K562 (cell line): ENCODE measurements around the gene PPWD1. TPM values are rescaled to one million over a fixed set of nuclear protein-coding genes. Genes with fewer than 3 reads are reported as not detected.

Source experiments
- CBX2 ChIP-seq: fragments of 200-600 bp; sonication (generic); IDR thresholded peaks from one replicate; pipeline ENCODE4 v1.6.1; 2012; ENCODE audit warnings: mild to moderate bottlenecking, low read length, inconsistent platforms; ENCODE audit not compliant: insufficient read depth, poor library complexity, severe bottlenecking
- CREBBP ChIP-seq: IDR thresholded peaks from one replicate; pipeline ENCODE4 v1.6.1; 2012; ENCODE audit warnings: low read depth, mild to moderate bottlenecking, control low read depth, inconsistent platforms, low read length
- EP300 ChIP-seq: IDR thresholded peaks from 2 replicates; pipeline ENCODE4 v1.6.1; 2012; ENCODE audit warnings: low read length, improper control_type of control experiment
- FOXJ2 ChIP-seq: fragments of 200-800 bp; sonication (Bioruptor generic); IDR thresholded peaks from 2 replicates; pipeline ENCODE4 v1.6.1; 2016; ENCODE audit warnings: missing genetic modification characterization, missing compliant biosample characterization
- FOXM1 ChIP-seq, 2 experiments: fragments of 450-650 bp in 1 of 2; sonication (generic) in 1 of 2; formaldehyde crosslinking in 1 of 2; IDR thresholded peaks; 2 replicates each; pipeline versions ENCODE4 v1.6.1 to v1.9.0; 2017 to 2022; ENCODE audit warnings: low read depth in 2 of 2, mild to moderate bottlenecking in 2 of 2, missing genetic modification reagents in 1 of 2, moderate library complexity in 1 of 2
- KAT7 ChIP-seq: sonication (generic); formaldehyde crosslinking; IDR thresholded peaks from 2 replicates; pipeline ENCODE4 v1.8.0; 2022; ENCODE audit warnings: missing genetic modification reagents, mild to moderate bottlenecking, borderline replicate concordance
- KAT8 ChIP-seq: fragments of 450-650 bp; IDR thresholded peaks from 2 replicates; pipeline ENCODE4 v1.6.1; 2016; ENCODE audit warnings: low read depth, mild to moderate bottlenecking
- KLF6 ChIP-seq: fragments of 250-450 bp; sonication (Bioruptor Pico); IDR thresholded peaks from 2 replicates; pipeline ENCODE4 v1.4.0; 2020; ENCODE audit warnings: mild to moderate bottlenecking, moderate library complexity, borderline replicate concordance
- PML ChIP-seq: IDR thresholded peaks from 2 replicates; pipeline ENCODE4 v1.6.1; 2012; ENCODE audit warnings: low read length, inconsistent platforms
- SAFB ChIP-seq: fragments of 200-400 bp; formaldehyde crosslinking; IDR thresholded peaks from 2 replicates; pipeline ENCODE4 v1.6.1; 2017; ENCODE audit warnings: low read depth, low read length, borderline replicate concordance
- ZNF121 ChIP-seq: sonication (generic); formaldehyde crosslinking; conservative IDR thresholded peaks from 2 replicates; pipeline ENCODE4 v1.8.0; 2022; ENCODE audit warnings: missing genetic modification reagents
- ZNF165 ChIP-seq: fragments of 250-450 bp; sonication (Bioruptor Pico); IDR thresholded peaks from 2 replicates; pipeline ENCODE4 v1.4.0; 2020; ENCODE audit warnings: borderline replicate concordance
- ZNF175 ChIP-seq: fragments of 200-800 bp; sonication (Bioruptor generic); IDR thresholded peaks from 2 replicates; pipeline ENCODE4 v1.6.1; 2016; ENCODE audit warnings: low read depth, mild to moderate bottlenecking, missing genetic modification characterization, missing compliant biosample characterization
- ZNF398 ChIP-seq: fragments of 250-450 bp; sonication (Bioruptor Pico); IDR thresholded peaks from 2 replicates; pipeline ENCODE4 v1.8.0; 2021; ENCODE audit warnings: moderate library complexity, mild to moderate bottlenecking, inconsistent platforms
- ZSCAN32 ChIP-seq: fragments of 450-650 bp; formaldehyde crosslinking; IDR thresholded peaks from 2 replicates; pipeline ENCODE4 v1.4.0; 2020; ENCODE audit warnings: mild to moderate bottlenecking, moderate library complexity
- polyA plus RNA-seq, 8 experiments: library from polyadenylated mRNA; depleted of rRNA in 4 of 8; stranded (reverse) in 5 of 8; unstranded in 3 of 8; fragments of >200 nt; fragmentation: Nextera tagmentation in 2 of 8; fragmentation: Illumina TruSeq in 1 of 8; extraction: Ambion mirVana in 2 of 8; extraction: Trizol in 1 of 8; gene quantifications; 2 replicates each; pipeline versions ENCODE4 v1.2.1 to v1.2.3, GENCODE V29; 2011 to 2014; ENCODE audit warnings: inconsistent platforms in 1 of 8, missing spikeins in 1 of 8
- total RNA-seq, 7 experiments: library from RNA; depleted of rRNA in 6 of 7; stranded (reverse); fragments of >200 nt in 6 of 7; fragmentation: Illumina TruSeq in 2 of 7; extraction: Trizol in 2 of 7; gene quantifications; 2 replicates each; pipeline versions ENCODE4 v1.2.1 to v1.2.3, GENCODE V29; 2011 to 2021; ENCODE audit warnings: low replicate concordance in 1 of 7
- TF ChIP-seq, protein P1 (sequence below), 2 experiments: IDR thresholded peaks; 2 replicates each; pipeline ENCODE4 v1.6.1; 2011; ENCODE audit warnings: borderline replicate concordance in 1 of 2, control low read depth in 1 of 2, low read depth in 1 of 2, low read length in 1 of 2, mild to moderate bottlenecking in 1 of 2, mixed read lengths in 1 of 2, moderate library complexity in 1 of 2; ENCODE audit not compliant: insufficient read depth in 1 of 2, insufficient read length in 1 of 2, poor library complexity in 1 of 2, severe bottlenecking in 1 of 2; ENCODE audit errors: extremely low read depth in 1 of 2
- TF ChIP-seq, protein P2 (sequence below): sonication (generic); formaldehyde crosslinking; IDR thresholded peaks from 2 replicates; pipeline ENCODE4 v1.8.1; 2022; ENCODE audit warnings: missing genetic modification reagents
- TF ChIP-seq, protein P3 (sequence below): sonication (generic); IDR thresholded peaks from 2 replicates; pipeline ENCODE4 v1.6.1; 2016

The PPWD1 gene
- total and polyA plus RNA-seq, 9 of the 15 experiments (the other 6 are each of a cell fraction or from before 2014, with no cell fraction given), result 24.1 to 89.2 (median 51.4) TPM

- TF ChIP-seq, protein P1, sequence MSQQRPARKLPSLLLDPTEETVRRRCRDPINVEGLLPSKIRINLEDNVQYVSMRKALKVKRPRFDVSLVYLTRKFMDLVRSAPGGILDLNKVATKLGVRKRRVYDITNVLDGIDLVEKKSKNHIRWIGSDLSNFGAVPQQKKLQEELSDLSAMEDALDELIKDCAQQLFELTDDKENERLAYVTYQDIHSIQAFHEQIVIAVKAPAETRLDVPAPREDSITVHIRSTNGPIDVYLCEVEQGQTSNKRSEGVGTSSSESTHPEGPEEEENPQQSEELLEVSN (IDR thresholded peaks at IDR 0.05; ENCODE audit: borderline replicate concordance in 1 of 2, extremely low read depth in 1 of 2, insufficient read depth in 1 of 2, insufficient read length in 1 of 2, low read depth in 1 of 2, low read length in 1 of 2, poor library complexity in 1 of 2, severe bottlenecking in 1 of 2), result peak; percentile 28 to 36
- TF ChIP-seq FOXJ2, result no peak
- no peak for TF ChIP-seq ZNF121 (CRISPR knock-in tag)
- no peak for TF ChIP-seq CBX2
- peak; percentile 48; the same call in 1 of the 2 replicates for TF ChIP-seq KAT7
- TF ChIP-seq, protein P2, sequence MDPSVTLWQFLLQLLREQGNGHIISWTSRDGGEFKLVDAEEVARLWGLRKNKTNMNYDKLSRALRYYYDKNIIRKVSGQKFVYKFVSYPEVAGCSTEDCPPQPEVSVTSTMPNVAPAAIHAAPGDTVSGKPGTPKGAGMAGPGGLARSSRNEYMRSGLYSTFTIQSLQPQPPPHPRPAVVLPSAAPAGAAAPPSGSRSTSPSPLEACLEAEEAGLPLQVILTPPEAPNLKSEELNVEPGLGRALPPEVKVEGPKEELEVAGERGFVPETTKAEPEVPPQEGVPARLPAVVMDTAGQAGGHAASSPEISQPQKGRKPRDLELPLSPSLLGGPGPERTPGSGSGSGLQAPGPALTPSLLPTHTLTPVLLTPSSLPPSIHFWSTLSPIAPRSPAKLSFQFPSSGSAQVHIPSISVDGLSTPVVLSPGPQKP (CRISPR knock-in tag), result no peak
- peak; percentile 76; the same call in 1 of the 2 replicates for TF ChIP-seq ZNF175 (CRISPR knock-in tag)
- no peak; the same call in 1 of the 2 replicates for TF ChIP-seq EP300
- no peak for TF ChIP-seq ZNF398 (CRISPR knock-in tag)
- no peak for TF ChIP-seq KLF6 (CRISPR knock-in tag)
- no peak for TF ChIP-seq ZSCAN32
- TF ChIP-seq PML, result peak; percentile 22; the same call in 1 of the 2 replicates
- no peak for TF ChIP-seq CREBBP
- no peak for TF ChIP-seq SAFB
- no peak for TF ChIP-seq KAT8
- TF ChIP-seq FOXM1 (IDR thresholded peaks at IDR 0.05; ENCODE audit: low read depth), result no peak
- no peak for TF ChIP-seq FOXM1 (CRISPR knock-in tag; IDR thresholded peaks at IDR 0.05; ENCODE audit: low read depth)
- TF ChIP-seq ZNF165 (CRISPR knock-in tag), result no peak
- TF ChIP-seq, protein P3, sequence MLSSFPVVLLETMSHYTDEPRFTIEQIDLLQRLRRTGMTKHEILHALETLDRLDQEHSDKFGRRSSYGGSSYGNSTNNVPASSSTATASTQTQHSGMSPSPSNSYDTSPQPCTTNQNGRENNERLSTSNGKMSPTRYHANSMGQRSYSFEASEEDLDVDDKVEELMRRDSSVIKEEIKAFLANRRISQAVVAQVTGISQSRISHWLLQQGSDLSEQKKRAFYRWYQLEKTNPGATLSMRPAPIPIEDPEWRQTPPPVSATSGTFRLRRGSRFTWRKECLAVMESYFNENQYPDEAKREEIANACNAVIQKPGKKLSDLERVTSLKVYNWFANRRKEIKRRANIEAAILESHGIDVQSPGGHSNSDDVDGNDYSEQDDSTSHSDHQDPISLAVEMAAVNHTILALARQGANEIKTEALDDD, result no peak
These were observed 61.8 kb downstream of the PPWD1 start, which contains the start of the genes SHLD3 and TRAPPC13 (continued) for GRCh38 chr5:65624571-65625555.
